Measurements from ENCODE around the gene SPAG8.

DNA sequence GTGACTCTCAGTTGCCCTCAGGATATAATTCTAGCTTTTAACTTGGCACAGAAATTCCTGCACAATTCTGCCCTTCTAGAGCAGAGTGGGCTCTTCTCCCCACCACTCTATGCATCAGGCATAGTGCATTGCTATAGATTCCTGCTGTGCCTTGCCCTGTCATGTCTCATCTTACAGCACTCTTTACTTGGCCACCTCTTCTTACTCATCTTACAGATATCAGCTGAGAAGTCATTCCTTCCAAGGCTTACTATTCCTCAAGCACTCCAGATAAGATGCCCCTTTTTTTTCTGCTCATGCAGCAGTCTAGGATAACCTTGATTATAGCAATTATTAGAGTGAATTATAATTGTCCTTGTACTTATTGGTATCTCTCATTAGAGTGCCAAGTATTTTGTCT is 10.9 kb upstream of the SPAG8 start:
- TF ChIP-seq CTCF (IDR thresholded peaks at IDR 0.05; ENCODE audit: poor library complexity) (no peak), EZH2 (IDR thresholded peaks at IDR 0.05; ENCODE audit: borderline replicate concordance) (no peak)
